Esophagus muscularis mucosa (tissue), 4 donors: ENCODE data around the gene UQCRH. TPM values are rescaled to one million over a fixed set of nuclear protein-coding genes. Genes with fewer than 3 reads are reported as not detected.

ENCODE experiments used
- DNase-seq: peaks from one replicate; pipeline ENCODE4 v3.0.0-alpha.2; 2017; ENCODE audit errors: extremely low spot score
- H3K27ac ChIP-seq, 4 donors: fragments of 200-600 bp; sonication (generic); replicated peaks in 1 of 4; 1 replicate in 3 of 4; 2 replicates in 1 of 4; pipeline ENCODE4 v1.5.1; 2016 to 2019; ENCODE audit warnings: mild to moderate bottlenecking in 1 of 4
- H3K27me3 ChIP-seq, 4 donors: fragments of 200-600 bp; sonication (generic); one replicate each; pipeline versions ENCODE4 v1.5.1 to v1.6.0; 2016 to 2019
- H3K36me3 ChIP-seq, 4 donors: fragments of 200-600 bp; sonication (generic); one replicate each; pipeline ENCODE4 v1.5.1; 2016 to 2019
- H3K4me1 ChIP-seq, 4 donors: fragments of 200-600 bp; sonication (generic); one replicate each; pipeline ENCODE4 v1.5.1; 2016 to 2019
- H3K4me3 ChIP-seq, 4 donors: fragments of 200-600 bp; sonication (generic); 1 replicate in 2 of 4; 2 replicates in 2 of 4; pipeline ENCODE4 v1.5.1; 2016 to 2019; ENCODE audit warnings: mild to moderate bottlenecking in 4 of 4, moderate library complexity in 1 of 4
- H3K9me3 ChIP-seq, 4 donors: fragments of 200-600 bp; sonication (generic); 1 replicate in 3 of 4; 2 replicates in 1 of 4; pipeline ENCODE4 v1.5.1; 2016 to 2019
- EP300 ChIP-seq: sonication (generic); formaldehyde crosslinking; IDR thresholded peaks from one replicate; pipeline ENCODE4 v1.6.1; 2017; ENCODE audit warnings: antibody characterized with exemption
- POLR2A ChIP-seq: fragments of 450-650 bp; IDR thresholded peaks from one replicate; pipeline ENCODE4 v1.6.1; 2017; ENCODE audit warnings: antibody characterized with exemption, moderate library complexity, mild to moderate bottlenecking, low read depth
- POLR2AphosphoS5 ChIP-seq, 2 donors: sonication (generic); formaldehyde crosslinking; IDR thresholded peaks; one replicate each; pipeline ENCODE4 v1.6.1; 2017; ENCODE audit warnings: antibody characterized with exemption in 2 of 2
- WGBS: methylation state at CpG from one replicate; pipeline ENCODE4 v1.1.5; 2018; 5-methylcytosine and 5-hydroxymethylcytosine counted together
- intact Hi-C: fragments of 100-400 bp; cut with DNase I; formaldehyde crosslinking; loops from one replicate; pipeline ENCODE4 v1.15.1; 2023
- total RNA-seq, 4 donors: library from RNA; depleted of rRNA; stranded (reverse); fragments of >200 nt; gene quantifications; one replicate each; pipeline versions ENCODE4 v1.1.0 to v1.2.1, GENCODE V29; 2016
- TF ChIP-seq, protein P1 (sequence below), 3 experiments: fragments of 200-600 bp in 2 of 3; fragments of 450-650 bp in 1 of 3; sonication (generic) in 2 of 3; IDR thresholded peaks; one replicate each; pipeline ENCODE4 v1.5.1; 2017 to 2019; ENCODE audit warnings: antibody characterized with exemption in 3 of 3, mild to moderate bottlenecking in 2 of 3, moderate library complexity in 1 of 3

UQCRH gene
- total RNA-seq, 4 donors from 2014 or later, result 148 to 412 (median 283) TPM

DNA sequence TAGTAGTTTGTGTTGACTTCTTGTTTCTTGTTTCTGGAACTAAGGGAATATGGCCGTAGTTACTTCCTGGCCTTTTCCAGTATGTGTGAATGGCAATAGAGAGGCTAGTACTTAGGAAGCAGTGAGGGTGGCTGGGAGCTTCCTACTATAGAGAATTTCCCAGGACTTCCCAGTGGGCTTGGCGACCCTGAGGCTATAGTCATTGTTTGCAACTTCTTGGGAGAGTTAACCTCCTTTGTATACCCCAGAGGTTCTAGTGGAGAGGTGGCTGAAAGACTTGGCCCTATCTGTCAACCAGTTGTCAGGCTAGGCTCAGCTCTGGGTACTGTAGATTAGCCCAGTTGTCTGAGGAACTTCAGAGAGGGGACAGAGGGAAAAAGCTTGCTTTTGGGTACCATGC, 40.4 kb upstream of the UQCRH start:
- no peak for TF ChIP-seq POLR2A
- TF ChIP-seq POLR2AphosphoS5 (IDR thresholded peaks at IDR 0.05), result no peak
- no peak for TF ChIP-seq EP300
- TF ChIP-seq, protein P1, sequence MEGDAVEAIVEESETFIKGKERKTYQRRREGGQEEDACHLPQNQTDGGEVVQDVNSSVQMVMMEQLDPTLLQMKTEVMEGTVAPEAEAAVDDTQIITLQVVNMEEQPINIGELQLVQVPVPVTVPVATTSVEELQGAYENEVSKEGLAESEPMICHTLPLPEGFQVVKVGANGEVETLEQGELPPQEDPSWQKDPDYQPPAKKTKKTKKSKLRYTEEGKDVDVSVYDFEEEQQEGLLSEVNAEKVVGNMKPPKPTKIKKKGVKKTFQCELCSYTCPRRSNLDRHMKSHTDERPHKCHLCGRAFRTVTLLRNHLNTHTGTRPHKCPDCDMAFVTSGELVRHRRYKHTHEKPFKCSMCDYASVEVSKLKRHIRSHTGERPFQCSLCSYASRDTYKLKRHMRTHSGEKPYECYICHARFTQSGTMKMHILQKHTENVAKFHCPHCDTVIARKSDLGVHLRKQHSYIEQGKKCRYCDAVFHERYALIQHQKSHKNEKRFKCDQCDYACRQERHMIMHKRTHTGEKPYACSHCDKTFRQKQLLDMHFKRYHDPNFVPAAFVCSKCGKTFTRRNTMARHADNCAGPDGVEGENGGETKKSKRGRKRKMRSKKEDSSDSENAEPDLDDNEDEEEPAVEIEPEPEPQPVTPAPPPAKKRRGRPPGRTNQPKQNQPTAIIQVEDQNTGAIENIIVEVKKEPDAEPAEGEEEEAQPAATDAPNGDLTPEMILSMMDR (IDR thresholded peaks at IDR 0.05), result no peak
- DNase-seq, result no peak
- no peaks in the 10 kb centered on the region for H3K27me3 ChIP-seq
- H3K27ac ChIP-seq, result no peak overlapping the region
- no peaks in the 10 kb centered on the region for H3K36me3 ChIP-seq
- no peak overlapping the region for H3K4me3 ChIP-seq
- 88% methylated on average over 1 of the region's 2 CpGs for WGBS
- H3K4me1 ChIP-seq, result no peaks in the 10 kb centered on the region
- H3K9me3 ChIP-seq, result no peaks in the 10 kb centered on the region
- intact Hi-C loops, result no loop called here

DNA sequence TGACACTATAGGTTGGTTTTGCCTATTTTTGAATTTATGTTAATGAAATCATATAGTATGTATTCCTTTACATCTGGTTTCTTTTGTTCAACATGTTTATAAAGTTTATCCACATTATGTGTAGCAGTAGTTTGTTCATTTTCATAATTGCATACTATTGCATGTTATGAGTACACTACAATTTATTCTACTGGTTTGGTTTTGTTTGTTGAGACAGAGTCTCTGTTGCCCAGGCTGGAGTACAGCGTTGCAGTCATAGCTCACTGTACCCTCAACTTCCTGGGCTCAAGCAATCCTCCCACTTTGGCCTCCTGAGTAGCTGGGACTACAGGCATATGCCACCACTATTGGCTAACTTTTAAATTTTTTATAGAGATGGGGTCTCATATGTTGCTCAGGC, 34.9 kb upstream of the UQCRH start:
- H3K36me3 ChIP-seq, result no peaks in the 10 kb centered on the region
- TF ChIP-seq POLR2AphosphoS5 (IDR thresholded peaks at IDR 0.05), result no peak
- TF ChIP-seq POLR2A, result no peak
- TF ChIP-seq, protein P1 (IDR thresholded peaks at IDR 0.05), result no peak
- TF ChIP-seq EP300, result no peak
- WGBS, result 100% methylated on average over 1 of the region's 1 CpG
- intact Hi-C loops, result no loop called here
- H3K9me3 ChIP-seq, result no peaks in the 10 kb centered on the region
- H3K4me3 ChIP-seq, result no peak overlapping the region
- H3K27ac ChIP-seq, result no peak overlapping the region
- H3K4me1 ChIP-seq, result no peaks in the 10 kb centered on the region
- H3K27me3 ChIP-seq, result no peaks in the 10 kb centered on the region
- no peak for DNase-seq

DNA sequence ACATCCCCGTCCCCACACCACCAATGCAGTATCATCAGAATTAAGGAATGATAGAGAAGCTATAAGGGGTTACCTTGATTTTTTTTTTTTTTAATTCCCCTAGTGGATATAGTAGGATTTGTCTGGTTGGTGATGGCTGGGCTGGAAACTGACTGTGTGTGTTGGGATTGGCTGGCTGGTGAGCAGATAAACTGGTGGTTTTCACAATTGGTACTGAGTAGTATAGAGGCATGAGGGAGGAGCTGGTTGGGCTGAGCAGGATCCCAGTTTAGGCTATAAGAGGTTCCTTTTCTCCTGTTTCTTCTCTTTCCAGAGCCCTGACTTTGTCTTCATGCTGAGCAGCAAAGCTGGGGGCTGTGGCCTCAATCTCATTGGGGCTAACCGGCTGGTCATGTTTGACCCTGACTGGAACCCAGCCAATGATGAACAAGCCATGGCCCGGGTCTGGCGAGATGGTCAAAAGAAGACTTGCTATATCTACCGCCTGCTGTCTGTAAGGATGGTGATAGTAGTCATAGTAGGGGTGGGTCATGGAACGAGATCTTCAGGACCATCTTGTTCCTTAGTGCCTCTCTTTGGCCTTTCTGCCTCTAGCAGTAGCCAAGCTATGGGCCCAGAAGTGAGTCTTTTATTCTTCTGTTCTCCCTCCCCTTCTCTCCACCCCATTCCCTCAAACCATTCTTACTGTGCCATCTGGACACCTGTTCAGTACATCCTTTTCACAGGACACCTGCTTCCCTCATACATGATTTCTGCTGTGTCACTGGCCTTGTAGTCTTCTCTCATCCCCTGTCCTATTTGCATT, 29.1 kb upstream of the UQCRH start:
- no peak for DNase-seq
- H3K4me1 ChIP-seq, result no peaks in the 10 kb centered on the region
- 98% methylated on average over 6 of the region's 6 CpGs for WGBS
- no peaks in the 10 kb centered on the region for H3K9me3 ChIP-seq
- intact Hi-C loops, result no loop called here
- peaks cover 8 to 24% (median 22%) of the 10 kb centered on the region in 4 donors for H3K36me3 ChIP-seq
- TF ChIP-seq POLR2A (no peak), POLR2AphosphoS5 (IDR thresholded peaks at IDR 0.05) (peak in 1 of 2 donors; percentile 15)
- TF ChIP-seq, protein P1 (IDR thresholded peaks at IDR 0.05), result no peak
- H3K27ac ChIP-seq, result no peak overlapping the region
- no peaks in the 10 kb centered on the region for H3K27me3 ChIP-seq
- no peak overlapping the region for H3K4me3 ChIP-seq

DNA sequence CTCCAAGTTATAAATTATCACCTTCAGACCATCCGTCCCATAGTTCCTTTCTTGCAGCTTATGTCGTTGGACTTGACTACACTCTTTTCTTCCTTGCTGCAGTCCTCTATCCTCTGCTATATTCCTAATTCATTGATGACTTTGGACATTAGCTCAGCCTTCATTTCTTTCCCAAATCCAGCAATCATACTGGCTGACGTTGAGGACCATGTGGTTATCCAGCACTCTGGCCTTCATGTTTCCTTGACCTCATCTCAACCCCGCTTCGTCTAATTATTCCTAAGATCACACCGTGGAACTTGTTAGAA, 28.5 kb upstream of the UQCRH start:
- no peak overlapping the region for H3K27ac ChIP-seq
- TF ChIP-seq EP300 (no peak), POLR2AphosphoS5 (IDR thresholded peaks at IDR 0.05) (no peak), POLR2A (no peak)
- TF ChIP-seq, protein P1 (IDR thresholded peaks at IDR 0.05), result no peak

More for the DNA sequence above, 28.5 kb upstream of the UQCRH start:
- no peaks in the 10 kb centered on the region for H3K27me3 ChIP-seq
- 94% methylated on average over 6 of the region's 6 CpGs for WGBS
- H3K4me3 ChIP-seq, result no peak overlapping the region
- H3K36me3 ChIP-seq, result peaks cover 9 to 30% (median 27%) of the 10 kb centered on the region in 4 donors
- intact Hi-C loops, result no loop called here
- no peak for DNase-seq
- no peaks in the 10 kb centered on the region for H3K4me1 ChIP-seq
- H3K9me3 ChIP-seq, result no peaks in the 10 kb centered on the region
